HL-60 (cell line): ENCODE results near the gene PRDM8.

Experiments
- POLR2AphosphoS5 ChIP-seq: IDR thresholded peaks from 2 replicates; pipeline ENCODE4 v1.6.1; 2012; ENCODE audit warnings: low read depth
- TF ChIP-seq, protein P1 (sequence below): IDR thresholded peaks from one replicate; pipeline ENCODE4 v1.5.1; 2011; ENCODE audit warnings: low read length, control low read depth, inconsistent platforms; ENCODE audit not compliant: insufficient read depth

DNA sequence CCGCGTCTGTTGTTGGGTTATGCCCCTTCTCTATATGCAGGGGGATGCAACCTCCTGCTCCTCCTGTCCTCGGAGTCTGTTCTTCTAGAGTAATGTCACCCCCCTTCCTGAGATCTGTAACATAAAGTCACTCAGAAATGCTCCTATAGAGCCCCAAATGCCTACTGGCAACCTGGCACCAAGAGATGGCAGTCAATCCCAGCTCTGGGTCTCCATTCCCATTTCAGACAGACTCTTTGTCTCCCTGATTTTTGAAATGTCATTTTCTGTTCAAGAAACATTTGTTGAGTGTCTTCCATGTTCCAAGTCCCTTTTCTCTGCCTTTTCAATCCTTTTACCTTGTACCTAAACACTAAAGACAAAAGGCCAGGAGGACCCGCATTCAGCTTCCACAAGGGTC lies 9.6 kb upstream of the PRDM8 start:
- TF ChIP-seq, protein P1, sequence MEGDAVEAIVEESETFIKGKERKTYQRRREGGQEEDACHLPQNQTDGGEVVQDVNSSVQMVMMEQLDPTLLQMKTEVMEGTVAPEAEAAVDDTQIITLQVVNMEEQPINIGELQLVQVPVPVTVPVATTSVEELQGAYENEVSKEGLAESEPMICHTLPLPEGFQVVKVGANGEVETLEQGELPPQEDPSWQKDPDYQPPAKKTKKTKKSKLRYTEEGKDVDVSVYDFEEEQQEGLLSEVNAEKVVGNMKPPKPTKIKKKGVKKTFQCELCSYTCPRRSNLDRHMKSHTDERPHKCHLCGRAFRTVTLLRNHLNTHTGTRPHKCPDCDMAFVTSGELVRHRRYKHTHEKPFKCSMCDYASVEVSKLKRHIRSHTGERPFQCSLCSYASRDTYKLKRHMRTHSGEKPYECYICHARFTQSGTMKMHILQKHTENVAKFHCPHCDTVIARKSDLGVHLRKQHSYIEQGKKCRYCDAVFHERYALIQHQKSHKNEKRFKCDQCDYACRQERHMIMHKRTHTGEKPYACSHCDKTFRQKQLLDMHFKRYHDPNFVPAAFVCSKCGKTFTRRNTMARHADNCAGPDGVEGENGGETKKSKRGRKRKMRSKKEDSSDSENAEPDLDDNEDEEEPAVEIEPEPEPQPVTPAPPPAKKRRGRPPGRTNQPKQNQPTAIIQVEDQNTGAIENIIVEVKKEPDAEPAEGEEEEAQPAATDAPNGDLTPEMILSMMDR = no peak
- no peak for TF ChIP-seq POLR2AphosphoS5
